BLaER1 (cell line): ENCODE measurements around the gene NAA10.

Experiments
- H3K27ac ChIP-seq: shearing (Covaris generic); formaldehyde crosslinking; 2 replicates; pipeline ENCODE4 v1.8.1; 2022
- H3K27me3 ChIP-seq: shearing (Covaris generic); formaldehyde crosslinking; 2 replicates; pipeline ENCODE4 v1.8.1; 2022
- H3K36me3 ChIP-seq: shearing (Covaris generic); formaldehyde crosslinking; 2 replicates; pipeline ENCODE4 v1.8.1; 2022
- H3K4me1 ChIP-seq: shearing (Covaris generic); formaldehyde crosslinking; 2 replicates; pipeline ENCODE4 v1.8.1; 2022
- H3K4me2 ChIP-seq: shearing (Covaris generic); formaldehyde crosslinking; 2 replicates; pipeline ENCODE4 v1.8.1; 2022
- H3K4me3 ChIP-seq: shearing (Covaris generic); formaldehyde crosslinking; 2 replicates; pipeline ENCODE4 v1.8.1; 2022
- H3K9ac ChIP-seq: shearing (Covaris generic); formaldehyde crosslinking; 2 replicates; pipeline ENCODE4 v1.8.1; 2022
- H3K9me3 ChIP-seq: shearing (Covaris generic); formaldehyde crosslinking; 2 replicates; pipeline ENCODE4 v1.8.1; 2022
- H4K20me1 ChIP-seq: shearing (Covaris generic); formaldehyde crosslinking; 2 replicates; pipeline ENCODE4 v1.8.1; 2022
- Cebpa-rat ChIP-seq: shearing (Covaris generic); IDR thresholded peaks from 2 replicates; pipeline ENCODE4 v1.8.1; 2022

Gene NAA10

GRCh38 chrX:153972368-153973126 is 37.7 kb upstream of the NAA10 start, which contains the start of gene TMEM187:
TMEM187 (plus strand) TSS chrX:153972754; CDS start chrX:153982063, 9,309 bp downstream.
- peaks cover 54% of the 10 kb centered on the region for H3K4me1 ChIP-seq
- peak within 1 kb of the TSS; percentile 95 for H3K4me3 ChIP-seq
- H4K20me1 ChIP-seq: peaks cover 89% of the 10 kb centered on the region
- H3K9ac ChIP-seq: peak within 1 kb of the TSS; percentile 99
- peaks cover 71% of the 10 kb centered on the region for H3K27me3 ChIP-seq
- no peaks in the 10 kb centered on the region for H3K36me3 ChIP-seq
- H3K9me3 ChIP-seq: no peaks in the 10 kb centered on the region
- peak within 1 kb of the TSS; percentile 100 for H3K27ac ChIP-seq
- H3K4me2 ChIP-seq: peak within 1 kb of the TSS; percentile 93
- TF ChIP-seq Cebpa-rat: no peak

DNA sequence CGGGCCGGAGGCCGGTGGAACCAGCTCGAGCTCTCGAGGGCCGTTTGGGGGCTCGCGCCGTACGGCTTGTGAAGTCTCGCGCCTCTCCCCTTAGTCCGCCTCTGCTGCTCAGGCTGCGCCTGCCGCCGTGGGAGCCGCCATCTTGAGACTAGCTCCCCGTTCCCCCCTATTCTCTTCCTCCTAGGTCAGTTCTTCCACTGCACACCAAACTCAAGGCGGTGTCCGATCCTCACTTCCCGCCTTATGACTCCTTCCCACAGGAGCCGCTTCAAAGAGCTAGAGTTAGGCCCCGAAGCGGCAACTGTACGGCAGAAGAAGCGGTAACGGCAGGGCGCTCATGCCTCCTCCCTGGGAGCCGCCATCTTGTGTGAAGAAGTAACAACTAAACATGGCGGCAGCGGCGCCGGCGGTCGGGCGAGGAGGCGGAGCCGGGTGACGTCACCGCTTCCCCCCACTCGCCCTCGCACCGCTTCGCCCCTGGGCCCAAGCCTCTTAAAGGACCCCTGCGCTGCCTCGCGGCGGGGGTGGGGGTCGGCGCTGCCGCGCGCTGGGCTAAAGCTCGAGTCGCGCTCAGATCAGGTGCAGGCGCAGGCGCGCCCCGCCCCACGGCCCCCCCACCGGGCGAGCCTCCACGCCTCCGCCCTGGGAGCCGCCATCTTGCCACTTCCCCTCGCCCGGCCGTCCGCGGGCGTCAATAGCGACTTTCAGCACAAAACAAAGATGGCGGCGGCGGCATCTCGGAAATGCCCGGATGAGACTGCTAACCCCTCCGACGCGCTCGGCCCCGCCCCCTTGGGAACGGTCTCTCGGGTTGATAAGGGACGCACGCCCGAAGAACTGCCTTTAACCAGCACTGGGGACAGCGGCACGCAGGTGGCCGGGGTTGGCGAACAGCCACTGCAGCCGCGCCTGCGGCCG is 36.9 kb upstream of the NAA10 start, which contains the start of gene HCFC1:
HCFC1 (minus strand) TSS at position 369 of the 918 bp plus-strand sequence. CDS start 978 bp downstream, outside the sequence.
- Histone ChIP-seq H3K36me3 (no peaks in the 10 kb centered on the region), H3K27ac (peak within 1 kb of the TSS; percentile 100), H3K9ac (peak within 1 kb of the TSS; percentile 99), H3K9me3 (no peaks in the 10 kb centered on the region), H3K27me3 (peaks cover 71% of the 10 kb centered on the region), H3K4me2 (peak within 1 kb of the TSS; percentile 93), H3K4me1 (peaks cover 62% of the 10 kb centered on the region), H3K4me3 (peak within 1 kb of the TSS; percentile 95), H4K20me1 (peaks cover 89% of the 10 kb centered on the region)
- no peak for TF ChIP-seq Cebpa-rat

DNA sequence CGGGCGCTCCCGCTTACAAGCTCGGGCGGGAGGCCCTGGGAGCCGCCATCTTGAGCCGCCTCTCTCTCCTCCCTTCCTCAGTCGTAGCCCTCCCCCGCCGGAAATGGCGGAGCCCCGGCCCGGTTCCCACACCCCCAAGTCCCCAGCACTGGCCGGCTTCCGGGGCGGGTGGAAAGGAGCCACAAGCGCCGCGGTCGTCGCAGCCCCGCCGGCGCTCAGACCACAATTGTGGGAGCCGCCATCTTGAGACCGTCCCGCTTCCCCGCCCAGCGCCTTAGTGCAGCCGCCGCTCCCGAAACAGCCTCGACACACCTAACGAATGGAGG is 36.2 kb upstream of the NAA10 start:
- Histone ChIP-seq H4K20me1 (peaks cover 89% of the 10 kb centered on the region), H3K4me2 (peak overlapping the region; percentile 93), H3K9me3 (no peaks in the 10 kb centered on the region), H3K36me3 (no peaks in the 10 kb centered on the region), H3K27me3 (peaks cover 71% of the 10 kb centered on the region), H3K9ac (peak overlapping the region; percentile 99), H3K4me3 (peak overlapping the region; percentile 95), H3K27ac (peak overlapping the region; percentile 100), H3K4me1 (peaks cover 68% of the 10 kb centered on the region)
- TF ChIP-seq Cebpa-rat: no peak

DNA sequence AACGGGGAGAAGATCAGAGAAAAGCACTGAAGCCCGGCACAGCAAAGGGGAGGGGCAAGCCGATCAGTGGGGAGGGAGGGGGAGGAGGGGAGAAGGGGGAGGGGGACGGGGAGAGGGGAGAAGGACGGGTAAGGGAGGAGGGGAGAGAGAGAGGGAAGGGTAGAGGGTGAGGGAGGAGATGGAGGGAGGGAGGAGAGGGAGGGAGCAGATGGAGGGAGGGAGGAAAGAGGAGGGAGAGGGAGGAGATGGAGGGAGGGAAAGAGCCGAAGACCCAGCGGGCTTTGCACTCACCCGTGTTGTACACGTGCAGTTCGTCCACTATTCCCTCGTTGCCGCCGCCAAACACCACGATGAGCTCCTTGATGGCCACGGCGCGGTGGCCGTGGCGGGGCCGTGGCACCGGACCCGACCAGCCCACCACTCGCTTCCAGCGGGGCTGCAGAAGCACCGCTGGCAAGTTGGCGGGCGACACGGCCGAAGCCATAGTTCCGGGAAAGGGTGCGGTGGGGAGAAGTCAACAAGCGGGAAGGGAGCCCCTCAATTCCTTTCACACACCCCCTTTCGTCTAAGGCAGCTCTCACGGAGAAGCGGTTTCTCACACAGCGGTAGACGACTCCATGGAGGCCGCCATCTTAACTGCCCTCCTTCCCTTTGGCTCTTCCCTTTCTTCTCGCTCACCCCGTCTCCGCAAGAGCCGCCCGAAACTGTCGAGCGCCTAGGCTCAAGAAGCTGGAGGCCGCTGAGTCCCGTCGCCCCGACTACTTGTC is 35.7 kb upstream of the NAA10 start:
- H3K4me3 ChIP-seq: peak overlapping the region; percentile 95
- peak overlapping the region; percentile 100 for H3K27ac ChIP-seq
- peak overlapping the region; percentile 93 for H3K4me2 ChIP-seq
- peaks cover 71% of the 10 kb centered on the region for H3K27me3 ChIP-seq
- H4K20me1 ChIP-seq: peaks cover 89% of the 10 kb centered on the region
- H3K9ac ChIP-seq: peak overlapping the region; percentile 99
- peaks cover 71% of the 10 kb centered on the region for H3K4me1 ChIP-seq
- H3K9me3 ChIP-seq: no peaks in the 10 kb centered on the region
- TF ChIP-seq Cebpa-rat: no peak
- H3K36me3 ChIP-seq: no peaks in the 10 kb centered on the region

- H4K20me1 ChIP-seq: peaks cover 89% of the 10 kb centered on the region
- peak overlapping the region; percentile 93 for H3K9ac ChIP-seq
- peak overlapping the region; percentile 92 for H3K27ac ChIP-seq
- H3K4me3 ChIP-seq: peak overlapping the region; percentile 95
- no peak for TF ChIP-seq Cebpa-rat
- peaks cover 71% of the 10 kb centered on the region for H3K4me1 ChIP-seq
- H3K36me3 ChIP-seq: 0 out of 2 replicates have a peak, but pooled peaks cover 2% of the 10 kb centered on the region
- H3K27me3 ChIP-seq: peaks cover 71% of the 10 kb centered on the region
- peak overlapping the region; percentile 93 for H3K4me2 ChIP-seq
- H3K9me3 ChIP-seq: no peaks in the 10 kb centered on the region
Observed at GRCh38 chrX:153969904-153970356, 35.1 kb upstream of the NAA10 start.

- peaks cover 8% of the 10 kb centered on the region for H3K36me3 ChIP-seq
- H3K9me3 ChIP-seq: no peaks in the 10 kb centered on the region
- H3K4me3 ChIP-seq: peak overlapping the region; percentile 95
- peaks cover 71% of the 10 kb centered on the region for H3K27me3 ChIP-seq
- H3K27ac ChIP-seq: peak overlapping the region; percentile 92
- peak overlapping the region; percentile 93 for H3K9ac ChIP-seq
- peaks cover 89% of the 10 kb centered on the region for H4K20me1 ChIP-seq
- no peak for TF ChIP-seq Cebpa-rat
- peaks cover 71% of the 10 kb centered on the region for H3K4me1 ChIP-seq
- H3K4me2 ChIP-seq: peak overlapping the region; percentile 93
Observed at GRCh38 chrX:153969125-153969903, 34.5 kb upstream of the NAA10 start.

- H3K27me3 ChIP-seq: peaks cover 71% of the 10 kb centered on the region
- H3K27ac ChIP-seq: peak overlapping the region; percentile 92
- peak overlapping the region; percentile 95 for H3K4me3 ChIP-seq
- no peaks in the 10 kb centered on the region for H3K9me3 ChIP-seq
- H4K20me1 ChIP-seq: peaks cover 89% of the 10 kb centered on the region
- H3K4me2 ChIP-seq: peak overlapping the region; percentile 93
- H3K4me1 ChIP-seq: peaks cover 66% of the 10 kb centered on the region
- peaks cover 14% of the 10 kb centered on the region for H3K36me3 ChIP-seq
- TF ChIP-seq Cebpa-rat: no peak
- H3K9ac ChIP-seq: peak overlapping the region; percentile 93
Observed at GRCh38 chrX:153968754-153969124, 33.9 kb upstream of the NAA10 start.

DNA sequence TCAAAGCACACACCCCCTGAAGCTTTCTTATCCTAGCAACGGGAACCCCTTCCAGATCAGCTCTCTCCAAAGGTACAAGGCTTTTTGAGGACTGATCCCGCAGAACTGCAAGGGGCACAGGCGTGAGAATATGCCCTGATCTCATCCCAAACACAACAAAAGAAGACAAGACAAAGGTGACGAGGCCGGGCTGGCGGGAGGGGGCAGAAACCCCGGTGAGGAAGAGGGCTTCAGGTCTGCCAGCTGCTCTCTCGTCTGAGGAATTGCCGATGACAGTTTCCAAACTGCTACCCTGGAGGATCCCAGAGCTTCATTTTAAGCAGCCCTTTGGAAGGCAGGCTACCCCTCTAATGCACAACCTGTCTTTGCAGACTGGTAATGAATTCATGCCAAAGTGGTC is 33.4 kb upstream of the NAA10 start:
- Histone ChIP-seq H4K20me1 (peaks cover 89% of the 10 kb centered on the region), H3K9ac (peak overlapping the region; percentile 93), H3K4me3 (peak overlapping the region; percentile 95)

More for the DNA sequence above, 33.4 kb upstream of the NAA10 start:
- H3K4me1 ChIP-seq: peaks cover 62% of the 10 kb centered on the region
- H3K9me3 ChIP-seq: no peaks in the 10 kb centered on the region
- TF ChIP-seq Cebpa-rat: no peak
- peak overlapping the region; percentile 93 for H3K4me2 ChIP-seq
- H3K27me3 ChIP-seq: peaks cover 71% of the 10 kb centered on the region
- peak overlapping the region; percentile 92 for H3K27ac ChIP-seq
- H3K36me3 ChIP-seq: peaks cover 19% of the 10 kb centered on the region
